Measurements from ENCODE around the gene ZNF341. TPM values are rescaled to one million over a fixed set of nuclear protein-coding genes. Genes with fewer than 3 reads are reported as not detected.

Gene ZNF341
- total RNA-seq, 1 donor from 2014 or later: 2.8 TPM

- H3K9me3 Mint-ChIP-seq (ENCODE audit: low read depth): no peaks in the 10 kb centered on the region
- no peak for TF ChIP-seq CTCF (IDR thresholded peaks at IDR 0.05)
- no peak overlapping the region for H3K4me3 Mint-ChIP-seq (ENCODE audit: unreplicated experiment)
- peaks cover 60% of the 10 kb centered on the region for H3K4me1 Mint-ChIP-seq (ENCODE audit: low read depth)
- H3K27me3 Mint-ChIP-seq (ENCODE audit: low read depth): no peaks in the 10 kb centered on the region
- DNase-seq (ENCODE audit: low spot score): no peak
- no peak overlapping the region for H3K27ac Mint-ChIP-seq (ENCODE audit: unreplicated experiment)
- peaks cover 8% of the 10 kb centered on the region for H3K36me3 Mint-ChIP-seq (ENCODE audit: low read depth)
Observed at GRCh38 chr20:33815671-33816070, 83.9 kb downstream of the ZNF341 start.

GRCh38 chr20:33816191-33816590 lies 84.4 kb downstream of the ZNF341 start:
- Mint-ChIP-seq H3K27me3 (ENCODE audit: low read depth) (no peaks in the 10 kb centered on the region), H3K36me3 (ENCODE audit: low read depth) (peaks cover 8% of the 10 kb centered on the region), H3K4me1 (ENCODE audit: low read depth) (peaks cover 58% of the 10 kb centered on the region), H3K9me3 (ENCODE audit: low read depth) (no peaks in the 10 kb centered on the region), H3K4me3 (ENCODE audit: unreplicated experiment) (no peak overlapping the region), H3K27ac (ENCODE audit: unreplicated experiment) (no peak overlapping the region)
- DNase-seq (ENCODE audit: low spot score): no peak
- TF ChIP-seq CTCF (IDR thresholded peaks at IDR 0.05): no peak

- peak overlapping the region; percentile 38 for H3K27ac Mint-ChIP-seq (ENCODE audit: unreplicated experiment)
- H3K27me3 Mint-ChIP-seq (ENCODE audit: low read depth): no peaks in the 10 kb centered on the region
- no peak for TF ChIP-seq CTCF (IDR thresholded peaks at IDR 0.05)
- H3K36me3 Mint-ChIP-seq (ENCODE audit: low read depth): peaks cover 5% of the 10 kb centered on the region
- no peak overlapping the region for H3K4me3 Mint-ChIP-seq (ENCODE audit: unreplicated experiment)
- peaks cover 50% of the 10 kb centered on the region for H3K4me1 Mint-ChIP-seq (ENCODE audit: low read depth)
- DNase-seq (ENCODE audit: low spot score): no peak
- no peaks in the 10 kb centered on the region for H3K9me3 Mint-ChIP-seq (ENCODE audit: low read depth)
Observed at GRCh38 chr20:33817411-33817810, 85.6 kb downstream of the ZNF341 start.

GRCh38 chr20:33819456-33819855 lies 87.7 kb downstream of the ZNF341 start:
- Mint-ChIP-seq H3K4me1 (ENCODE audit: low read depth) (peaks cover 33% of the 10 kb centered on the region), H3K27ac (ENCODE audit: unreplicated experiment) (peak overlapping the region; percentile 71), H3K9me3 (ENCODE audit: low read depth) (no peaks in the 10 kb centered on the region)

GRCh38 chr20:33820362-33820761 lies 88.6 kb downstream of the ZNF341 start:
- H3K27me3 Mint-ChIP-seq (ENCODE audit: low read depth): no peaks in the 10 kb centered on the region
- H3K27ac Mint-ChIP-seq (ENCODE audit: unreplicated experiment): no peak overlapping the region
- H3K36me3 Mint-ChIP-seq (ENCODE audit: low read depth): peaks cover 2% of the 10 kb centered on the region
- H3K4me3 Mint-ChIP-seq (ENCODE audit: unreplicated experiment): no peak overlapping the region
- DNase-seq (ENCODE audit: low spot score): no peak
- peaks cover 32% of the 10 kb centered on the region for H3K4me1 Mint-ChIP-seq (ENCODE audit: low read depth)
- H3K9me3 Mint-ChIP-seq (ENCODE audit: low read depth): no peaks in the 10 kb centered on the region
- no peak for TF ChIP-seq CTCF (IDR thresholded peaks at IDR 0.05)

More at GRCh38 chr20:33819456-33819855, 87.7 kb downstream of the ZNF341 start:
- H3K27me3 Mint-ChIP-seq (ENCODE audit: low read depth): no peaks in the 10 kb centered on the region
- DNase-seq (ENCODE audit: low spot score): no peak
- H3K36me3 Mint-ChIP-seq (ENCODE audit: low read depth): peaks cover 5% of the 10 kb centered on the region
- no peak for TF ChIP-seq CTCF (IDR thresholded peaks at IDR 0.05)
- no peak overlapping the region for H3K4me3 Mint-ChIP-seq (ENCODE audit: unreplicated experiment)

Measured in chondrocyte (in vitro differentiated cells).